Measurements from ENCODE around the gene CNN1. TPM values are rescaled to one million over a fixed set of nuclear protein-coding genes. Genes with fewer than 3 reads are reported as not detected.

The CNN1 gene
- total and polyA plus RNA-seq, 2 of the 13 experiments (the other 11 are each of a cell fraction or from before 2014, with no cell fraction given) = 0.70 to 1.1 TPM

- TF ChIP-seq TFDP1 (CRISPR knock-in tag; IDR thresholded peaks at IDR 0.05; ENCODE audit: borderline replicate concordance) (no peak; the same call in 1 of the 2 replicates), RXRA (CRISPR knock-in tag; IDR thresholded peaks at IDR 0.05) (peak; percentile 27; the same call in 1 of the 2 replicates), MIXL1 (CRISPR knock-in tag; IDR thresholded peaks at IDR 0.05) (0 out of 2 replicates have a peak, but pooled peaks have one; percentile 34), SOX5 (CRISPR knock-in tag; IDR thresholded peaks at IDR 0.05; ENCODE audit: borderline replicate concordance) (peak; percentile 7; the same call in 1 of the 2 replicates), MYC (CRISPR knock-in tag; IDR thresholded peaks at IDR 0.05; ENCODE audit: borderline replicate concordance) (peak; percentile 39; the same call in 1 of the 2 replicates), KAT2B (IDR thresholded peaks at IDR 0.05; ENCODE audit: borderline replicate concordance, low read depth, low read length) (no peak), HNRNPLL (IDR thresholded peaks at IDR 0.05; ENCODE audit: low read depth, low read length, poor library complexity, severe bottlenecking) (no peak), ZNF766 (CRISPR knock-in tag; IDR thresholded peaks at IDR 0.05; ENCODE audit: borderline replicate concordance) (no peak), ZNF235 (CRISPR knock-in tag; IDR thresholded peaks at IDR 0.05; ENCODE audit: borderline replicate concordance) (0 out of 2 replicates have a peak, but pooled peaks have one; percentile 31), NCOA1 (CRISPR knock-in tag; IDR thresholded peaks at IDR 0.05) (no peak), CCDC6 (CRISPR knock-in tag; IDR thresholded peaks at IDR 0.05) (no peak), ARID3A (IDR thresholded peaks at IDR 0.05; ENCODE audit: low read depth, low read length) (no peak), ETS1 (CRISPR knock-in tag; IDR thresholded peaks at IDR 0.05) (no peak), ZNF629 (CRISPR knock-in tag; conservative IDR thresholded peaks at IDR 0.05) (no peak), ZNF274 (CRISPR knock-in tag; IDR thresholded peaks at IDR 0.05) (no peak), ZNF326 (CRISPR knock-in tag; IDR thresholded peaks at IDR 0.05; ENCODE audit: borderline replicate concordance) (no peak), ZSCAN31 (CRISPR knock-in tag; IDR thresholded peaks at IDR 0.05; ENCODE audit: low read depth) (no peak), TEAD2 (CRISPR knock-in tag; IDR thresholded peaks at IDR 0.05) (no peak), PATZ1 (CRISPR knock-in tag; IDR thresholded peaks at IDR 0.05) (peak; percentile 95), YEATS4 (CRISPR knock-in tag; IDR thresholded peaks at IDR 0.05; ENCODE audit: borderline replicate concordance) (no peak), NFKBIZ (CRISPR knock-in tag; IDR thresholded peaks at IDR 0.05) (no peak), MAZ (IDR thresholded peaks at IDR 0.05; ENCODE audit: borderline replicate concordance, low read depth, low read length) (peak; percentile 59; the same call in 1 of the 2 replicates), MAZ (CRISPR knock-in tag; IDR thresholded peaks at IDR 0.05; ENCODE audit: low read depth) (no peak), ARHGAP35 (CRISPR knock-in tag; IDR thresholded peaks at IDR 0.05; ENCODE audit: borderline replicate concordance) (peak; percentile 32; the same call in 1 of the 2 replicates), YEATS2 (CRISPR knock-in tag; IDR thresholded peaks at IDR 0.05; ENCODE audit: borderline replicate concordance) (peak; percentile 73; the same call in 1 of the 2 replicates)
Observed at GRCh38 chr19:11505032-11505503, 33.6 kb upstream of the CNN1 start (continued).

All from HepG2 (cell line).